IMR-90 (cell line): ENCODE results near the gene SERPINI1.

ENCODE experiments used
- CEBPB ChIP-seq: IDR thresholded peaks from 2 replicates; pipeline ENCODE4 v1.6.1; 2012; ENCODE audit warnings: low read depth, low read length, improper control_type of control experiment
- CHD1 ChIP-seq: IDR thresholded peaks from 2 replicates; pipeline ENCODE4 v1.6.1; 2012; ENCODE audit warnings: low read depth, low read length, improper control_type of control experiment
- CTCF ChIP-seq: conservative IDR thresholded peaks from 2 replicates; pipeline ENCODE4 v1.5.1; 2012; ENCODE audit warnings: mild to moderate bottlenecking, low read depth, low read length, improper control_type of control experiment
- ELK1 ChIP-seq: fragments of 150-350 bp; IDR thresholded peaks from 2 replicates; pipeline ENCODE4 v1.6.1; 2016; ENCODE audit warnings: low read depth, mild to moderate bottlenecking, low read length, moderate library complexity, borderline replicate concordance
- FOS ChIP-seq: fragments of 150-350 bp; IDR thresholded peaks from 2 replicates; pipeline ENCODE4 v1.6.1; 2016; ENCODE audit warnings: low read depth, low read length
- MAFK ChIP-seq: IDR thresholded peaks from 2 replicates; pipeline ENCODE4 v1.6.1; 2012; ENCODE audit warnings: low read depth, low read length, improper control_type of control experiment
- MAZ ChIP-seq: IDR thresholded peaks from 2 replicates; pipeline ENCODE4 v1.6.1; 2012; ENCODE audit warnings: low read depth, mild to moderate bottlenecking, low read length, improper control_type of control experiment, moderate library complexity, borderline replicate concordance
- MXI1 ChIP-seq: IDR thresholded peaks from 2 replicates; pipeline ENCODE4 v1.6.1; 2012; ENCODE audit warnings: low read depth, mild to moderate bottlenecking, low read length, moderate library complexity, borderline replicate concordance
- NFE2L2 ChIP-seq: fragments of 150-350 bp; IDR thresholded peaks from 2 replicates; pipeline ENCODE4 v1.6.1; 2016; ENCODE audit warnings: low read depth, mild to moderate bottlenecking, low read length
- POLR2A ChIP-seq: IDR thresholded peaks from 2 replicates; pipeline ENCODE4 v1.6.1; 2012; ENCODE audit warnings: mild to moderate bottlenecking, low read depth, low read length
- RAD21 ChIP-seq: IDR thresholded peaks from 2 replicates; pipeline ENCODE4 v1.6.1; 2012; ENCODE audit warnings: low read length, improper control_type of control experiment
- RFX5 ChIP-seq: IDR thresholded peaks from 2 replicates; pipeline ENCODE4 v1.8.0; 2012; ENCODE audit warnings: low read depth, mild to moderate bottlenecking, low read length, moderate library complexity
- SMC3 ChIP-seq: fragments of 150-350 bp; IDR thresholded peaks from 2 replicates; pipeline ENCODE4 v1.6.1; 2016; ENCODE audit warnings: low read depth, mild to moderate bottlenecking, antibody characterized with exemption, low read length, moderate library complexity
- USF2 ChIP-seq: fragments of 150-350 bp; IDR thresholded peaks from 2 replicates; pipeline ENCODE4 v1.6.1; 2017; ENCODE audit warnings: mild to moderate bottlenecking, antibody characterized with exemption, low read length, low read depth

GRCh38 chr3:167866331-167866730 is 130.8 kb downstream of the SERPINI1 start:
- TF ChIP-seq POLR2A (no peak), CTCF (no peak), CHD1 (no peak), RFX5 (no peak), RAD21 (no peak), MXI1 (no peak), SMC3 (no peak), USF2 (no peak), CEBPB (no peak), FOS (no peak), MAFK (no peak), ELK1 (no peak), NFE2L2 (no peak), MAZ (no peak)
